Stimulated activated CD4-positive, alpha-beta T cell treated with anti-CD3 and anti-CD28 coated beads, Interleukin-12 subunit alpha, Interleukin-12 subunit beta, amount 100 ng/mL, for 24 hours (primary cell): ENCODE measurements around the gene MGST2.
"Not testable (repeated sequence)": the region's sequence is repeated elsewhere in the genome, so short reads cannot be mapped to it uniquely, and the experiment has no call there.

ENCODE experiments used
- DNase-seq, 2 experiments: peaks; one replicate each; pipeline ENCODE4 v3.0.0-alpha.2; 2020; ENCODE audit warnings: low read depth in 2 of 2

MGST2 gene

DNA sequence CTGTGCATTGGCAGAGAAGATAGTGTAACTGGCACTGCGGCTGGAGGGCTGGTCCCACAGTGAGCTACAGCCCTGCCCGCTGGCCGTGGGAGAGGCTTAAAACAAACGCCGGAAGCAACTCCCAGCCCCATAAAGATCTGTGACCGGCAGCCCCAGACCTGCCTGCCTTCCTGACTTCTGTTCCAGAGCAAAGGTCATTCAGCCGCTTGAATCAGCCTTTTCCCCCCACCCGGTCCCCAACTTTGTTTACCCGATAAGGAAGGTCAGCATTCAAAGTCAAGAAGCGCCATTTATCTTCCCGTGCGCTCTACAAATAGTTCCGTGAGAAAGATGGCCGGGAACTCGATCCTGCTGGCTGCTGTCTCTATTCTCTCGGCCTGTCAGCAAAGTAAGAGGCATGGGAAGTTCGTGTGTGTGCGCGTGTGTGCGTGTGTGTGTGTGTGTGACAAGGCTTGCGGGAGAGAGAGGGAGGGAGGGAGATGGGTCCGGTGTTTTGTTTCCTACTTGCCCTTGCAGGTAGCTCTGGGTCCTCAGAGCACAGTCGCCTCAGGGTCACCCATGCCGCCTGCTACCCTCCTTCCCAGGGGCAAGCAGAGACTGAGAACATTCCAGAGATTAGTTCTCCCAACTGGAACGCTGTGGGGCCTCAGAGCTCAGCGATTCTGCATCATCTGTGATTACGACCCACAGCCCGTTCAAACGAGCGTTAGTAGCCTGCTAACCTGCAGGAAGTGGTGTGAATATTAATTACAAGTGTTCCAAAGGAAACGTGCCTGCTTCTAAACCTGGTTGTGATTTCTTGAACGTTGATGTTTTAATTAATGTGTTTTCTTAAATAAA is at the start of gene MGST2:
Gene MGST2, plus strand, starts transcription at position 130 of the 840 bp plus-strand sequence. Its CDS starts 201 bp downstream, at position 331.
- peak in 1 of 2 experiments; percentile 20 for DNase-seq

DNA sequence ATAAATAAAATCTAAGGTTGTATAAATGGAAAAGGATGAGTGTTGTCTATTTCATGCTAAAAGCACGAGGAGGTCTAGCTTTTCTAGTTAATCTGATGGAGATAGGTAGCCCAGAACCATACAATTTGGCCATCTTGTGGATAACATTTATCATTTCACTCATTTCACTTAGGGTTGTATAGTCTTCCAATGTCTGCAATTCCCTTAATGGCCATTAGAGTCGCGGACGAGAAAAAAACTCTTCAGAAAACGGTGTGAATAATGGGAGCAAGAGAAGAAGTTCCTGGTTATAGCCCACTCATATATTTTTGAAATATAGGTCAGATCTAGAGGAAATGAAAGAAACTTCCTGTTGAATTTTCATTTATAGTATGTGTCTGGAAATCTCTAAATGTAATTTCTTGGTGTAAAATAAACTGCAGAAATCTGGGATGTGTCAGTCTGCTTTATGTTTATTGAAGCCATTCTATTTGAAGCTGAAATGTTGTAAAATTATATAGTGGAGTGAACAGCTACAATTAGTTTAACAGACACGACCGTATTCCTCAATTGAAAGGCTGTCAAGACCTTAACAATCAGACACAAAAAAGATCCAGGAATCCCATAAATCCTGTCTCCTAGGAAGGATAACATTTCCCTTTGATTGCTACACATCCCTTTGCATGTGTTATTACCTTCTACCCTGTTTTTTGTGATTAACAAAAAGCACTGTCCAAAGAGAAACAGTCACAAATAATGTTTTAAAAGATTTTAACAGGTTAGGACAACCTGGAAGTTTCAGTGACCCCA is 47.7 kb upstream of the MGST2 start:
- DNase-seq, result no peak

GRCh38 chr4:139619644-139620043 is 46.0 kb upstream of the MGST2 start:
- no peak for DNase-seq

GRCh38 chr4:139622901-139623381 is 42.7 kb upstream of the MGST2 start:
- DNase-seq, result no peak

GRCh38 chr4:139624441-139625092 is 41.1 kb upstream of the MGST2 start:
- DNase-seq, result no peak

- no peak for DNase-seq
Measured at GRCh38 chr4:139625093-139625455, 40.5 kb upstream of the MGST2 start.

GRCh38 chr4:139625482-139625881 is 40.1 kb upstream of the MGST2 start:
- no peak for DNase-seq

DNA sequence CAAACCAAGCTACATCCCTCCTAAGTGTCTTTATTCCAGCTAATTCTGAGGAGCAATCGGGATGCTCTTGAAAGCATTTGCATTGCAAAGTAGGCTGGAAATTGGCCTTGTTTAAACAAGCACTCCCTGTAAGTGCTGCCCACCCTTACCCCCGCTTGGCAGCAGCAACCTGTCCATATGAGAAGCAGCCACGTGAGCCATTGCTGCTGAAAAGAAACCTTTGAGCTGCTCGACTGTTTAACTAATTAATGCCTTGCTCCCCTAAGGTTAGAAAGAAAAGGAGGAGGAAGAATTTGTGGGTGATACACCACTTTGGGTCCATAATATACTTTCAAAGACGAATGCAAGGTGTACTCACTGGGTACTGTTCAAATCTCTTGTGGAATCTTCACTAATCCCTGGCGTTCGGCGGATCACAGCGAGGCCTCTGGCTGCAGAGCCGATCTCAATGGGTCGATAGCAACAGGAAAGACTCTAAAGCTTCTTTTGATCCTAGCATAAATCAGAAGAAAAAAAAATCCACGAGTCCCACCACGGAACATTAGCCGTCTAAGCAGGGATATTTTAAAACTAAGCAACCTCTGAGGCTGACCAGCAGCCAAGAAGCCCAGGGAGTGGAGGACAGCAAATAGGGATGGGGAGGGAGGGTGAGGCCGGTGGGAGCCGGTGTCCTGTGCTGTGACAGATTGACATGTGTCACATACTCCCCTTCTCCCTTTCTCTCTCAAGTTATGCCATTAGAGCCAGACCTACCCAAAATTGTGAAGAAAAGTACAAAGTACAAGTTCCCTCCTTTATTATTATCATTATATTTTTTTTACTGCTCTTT is 37.2 kb upstream of the MGST2 start:
- no peak for DNase-seq

GRCh38 chr4:139629436-139630125 is 36.0 kb upstream of the MGST2 start:
- no peak for DNase-seq

DNA sequence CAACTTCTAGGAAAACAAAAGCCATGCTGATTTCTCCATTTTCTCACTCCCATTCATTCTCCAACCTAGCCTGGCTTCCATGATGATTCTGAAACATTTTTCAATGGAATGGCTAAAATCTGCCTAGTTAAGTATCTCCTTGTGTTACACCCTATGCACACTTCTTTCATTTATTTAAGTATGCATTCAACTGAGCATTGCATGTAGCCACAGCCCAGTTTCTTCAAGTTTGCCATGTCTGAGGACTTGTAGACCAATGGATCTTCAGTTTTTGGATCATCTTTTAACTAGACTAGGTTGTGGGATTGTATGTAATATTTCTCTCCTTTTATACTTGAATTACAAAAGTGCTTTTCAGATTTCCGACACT is 35.5 kb upstream of the MGST2 start:
- DNase-seq, result no peak

DNA sequence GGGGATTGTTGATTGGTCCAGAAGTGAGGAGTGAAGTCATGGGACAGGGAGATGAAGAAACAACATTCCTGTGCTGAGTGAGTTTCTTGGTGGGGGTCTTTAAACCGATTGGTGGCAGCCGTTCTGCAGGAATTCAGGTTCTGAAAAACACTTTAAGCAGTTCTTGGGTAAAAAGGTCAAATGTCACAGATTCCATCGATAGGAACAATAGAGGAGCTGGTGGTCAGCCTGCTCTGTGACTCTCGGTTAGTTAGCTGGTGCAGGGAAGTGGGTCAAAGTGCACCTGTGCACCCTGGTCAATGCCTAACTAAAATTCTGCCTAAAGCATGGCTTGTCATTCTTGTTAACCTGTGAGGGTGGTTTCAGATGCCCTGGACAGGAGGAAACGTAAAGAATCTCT is 34.6 kb upstream of the MGST2 start:
- DNase-seq, result no peak

- no peak for DNase-seq
Measured at GRCh38 chr4:139631791-139632190, 33.8 kb upstream of the MGST2 start.

DNA sequence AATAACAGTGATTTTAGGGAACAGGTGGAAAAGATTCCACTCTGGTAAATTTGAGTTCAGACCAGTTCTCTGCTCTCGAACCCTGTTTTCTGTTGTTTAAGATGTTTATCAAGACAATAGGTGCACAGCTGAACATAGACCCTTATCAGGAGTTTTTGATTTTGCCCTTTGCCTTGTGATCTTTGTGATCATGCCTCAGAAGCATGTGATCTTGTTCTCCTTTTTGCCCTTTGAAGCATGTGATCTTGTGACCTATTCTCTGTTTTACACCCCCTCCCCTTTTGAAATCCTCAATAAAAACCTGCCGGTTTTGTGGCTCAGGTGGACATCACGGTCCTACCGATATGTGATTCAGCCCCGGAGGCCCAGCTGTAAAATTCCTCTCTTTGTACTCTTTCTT is 32.9 kb upstream of the MGST2 start:
- not testable (repeated sequence) for DNase-seq

DNA sequence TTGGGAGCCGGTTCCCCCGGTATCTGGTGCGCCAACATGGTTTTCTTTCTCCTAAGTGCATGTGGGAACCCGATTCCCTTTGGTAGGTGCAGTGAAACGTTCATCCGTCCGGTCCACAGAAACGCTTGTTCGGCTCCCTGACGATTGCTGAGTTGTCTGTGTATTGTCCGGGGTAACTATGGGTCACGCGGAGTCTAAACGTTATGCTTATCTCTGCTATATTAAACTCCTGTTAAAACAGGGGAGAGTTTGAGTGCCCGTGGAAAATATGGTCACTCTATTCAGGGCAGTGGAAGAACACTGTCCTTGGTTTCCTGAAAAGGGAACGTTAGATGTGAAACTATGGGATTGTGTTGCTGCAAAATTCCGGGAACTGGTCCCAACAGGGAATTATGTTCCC is 32.4 kb upstream of the MGST2 start:
- no peak for DNase-seq

- DNase-seq, result no peak
Measured at GRCh38 chr4:139633661-139634060, 32.0 kb upstream of the MGST2 start.

DNA sequence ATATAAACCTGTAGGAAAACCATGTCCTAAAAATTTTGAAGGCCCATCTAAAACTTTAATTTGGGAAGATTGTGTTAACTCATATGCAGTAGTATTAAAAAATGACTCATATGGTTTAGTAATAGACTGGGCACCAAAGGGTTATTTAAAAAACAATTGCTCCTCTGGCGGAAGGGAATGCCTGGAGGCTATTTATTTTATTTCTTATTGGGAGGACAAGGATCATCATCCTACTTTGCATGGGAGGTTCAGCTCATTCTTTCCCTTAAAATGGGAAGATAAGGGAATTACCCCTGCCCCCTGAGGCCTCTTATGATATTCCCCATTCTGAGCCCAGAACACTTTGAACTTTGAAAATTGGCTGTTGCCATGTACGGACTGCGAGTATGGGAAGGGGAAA is 29.7 kb upstream of the MGST2 start:
- DNase-seq, result no peak

- DNase-seq, result not testable (repeated sequence)
Measured at GRCh38 chr4:139638306-139638705, 27.3 kb upstream of the MGST2 start.

GRCh38 chr4:139639654-139640053 is 26.0 kb upstream of the MGST2 start:
- DNase-seq, result no peak

GRCh38 chr4:139641218-139641617 is 24.4 kb upstream of the MGST2 start:
- no peak for DNase-seq

DNA sequence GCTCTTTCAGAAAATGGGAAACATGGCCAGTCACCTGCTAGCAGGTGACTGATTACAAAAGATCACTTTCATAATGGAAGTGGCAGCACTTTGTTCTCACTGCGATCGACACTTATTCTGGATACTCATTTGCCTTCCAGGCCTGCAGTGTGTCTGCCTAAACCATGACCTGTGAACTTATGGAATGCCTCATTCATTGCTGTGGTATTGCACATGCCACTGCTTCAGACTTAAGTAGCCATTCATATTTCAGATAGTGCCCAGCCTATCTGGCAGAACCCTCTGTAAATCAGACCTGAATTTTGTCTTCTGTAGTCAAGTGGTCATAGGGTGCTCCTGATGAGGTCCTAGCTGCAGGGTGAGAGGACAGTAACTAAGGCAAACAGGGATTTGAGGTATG is 23.3 kb upstream of the MGST2 start:
- no peak for DNase-seq
